HG02759 (cell line): ENCODE measurements around the gene SLC35G4.
"Not testable (repeated sequence)": the region's sequence is repeated elsewhere in the genome, so short reads cannot be mapped to it uniquely, and the experiment has no call there.

Experiments used
- ATAC-seq: cut with Tn5 transposase; IDR thresholded peaks from one replicate; pipeline ENCODE4 v1.9.1; 2021; ENCODE audit warnings: mild to moderate bottlenecking, moderate library complexity; ENCODE audit not compliant: unreplicated experiment

SLC35G4 gene

DNA sequence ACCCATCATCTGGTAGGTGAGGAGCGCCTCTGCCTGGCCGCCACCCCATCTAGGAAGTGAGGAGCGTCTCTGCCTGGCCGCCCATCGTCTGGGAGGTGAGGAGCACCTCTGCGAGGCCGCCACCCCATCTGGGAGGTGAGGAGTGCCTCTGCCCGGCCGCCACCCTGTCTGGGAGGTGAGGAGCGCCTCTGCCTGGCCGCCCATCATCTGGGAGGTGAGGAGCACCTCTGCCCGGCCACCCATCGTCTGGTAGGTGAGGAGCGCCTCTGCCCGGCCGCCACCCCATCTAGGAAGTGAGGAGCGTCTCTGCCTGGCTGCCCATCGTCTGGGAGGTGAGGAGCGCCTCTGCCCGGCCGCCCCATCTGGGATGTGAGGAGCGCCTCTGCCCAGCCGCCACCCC is 4.2 kb downstream of the SLC35G4 start:
- not testable (repeated sequence) for ATAC-seq

DNA sequence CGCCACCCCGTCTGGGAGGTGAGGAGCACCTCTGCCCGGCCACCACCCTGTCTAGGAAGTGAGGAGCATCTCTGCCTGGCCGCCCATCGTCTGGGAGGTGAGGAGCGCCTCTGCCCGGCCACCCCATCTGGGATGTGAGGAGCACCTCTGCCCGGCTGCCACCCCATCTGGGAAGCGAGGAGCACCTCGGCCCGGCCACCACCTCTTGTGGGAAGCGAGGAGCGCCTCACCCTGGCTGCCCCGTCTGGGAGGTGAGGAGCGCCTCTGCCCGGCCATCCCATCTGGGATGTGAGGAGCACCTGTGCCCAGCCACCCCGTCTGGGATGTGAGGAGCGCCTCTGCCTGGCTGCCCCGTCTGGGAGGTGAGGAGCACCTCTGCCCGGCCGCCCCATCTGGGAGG is 4.6 kb downstream of the SLC35G4 start:
- not testable (repeated sequence) for ATAC-seq

DNA sequence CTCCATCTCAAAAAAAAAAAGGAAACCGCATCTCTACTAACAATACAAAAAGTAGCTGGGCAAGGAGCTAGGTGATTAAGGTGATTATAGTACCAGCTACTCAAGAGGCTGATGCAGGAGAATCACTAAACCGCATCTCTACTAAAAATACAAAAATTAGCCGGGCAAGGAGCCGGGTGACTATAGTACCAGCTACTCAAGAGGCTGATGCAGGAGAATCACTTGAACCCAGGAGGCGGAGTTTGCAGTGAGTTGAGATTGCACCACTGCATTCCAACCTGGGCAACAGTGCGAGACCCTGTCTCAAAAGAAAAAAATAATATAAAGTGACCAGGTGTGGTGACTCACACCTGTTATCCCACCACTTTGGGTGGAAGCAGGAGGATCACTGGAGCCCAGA is 5.6 kb downstream of the SLC35G4 start:
- not testable (repeated sequence) for ATAC-seq

DNA sequence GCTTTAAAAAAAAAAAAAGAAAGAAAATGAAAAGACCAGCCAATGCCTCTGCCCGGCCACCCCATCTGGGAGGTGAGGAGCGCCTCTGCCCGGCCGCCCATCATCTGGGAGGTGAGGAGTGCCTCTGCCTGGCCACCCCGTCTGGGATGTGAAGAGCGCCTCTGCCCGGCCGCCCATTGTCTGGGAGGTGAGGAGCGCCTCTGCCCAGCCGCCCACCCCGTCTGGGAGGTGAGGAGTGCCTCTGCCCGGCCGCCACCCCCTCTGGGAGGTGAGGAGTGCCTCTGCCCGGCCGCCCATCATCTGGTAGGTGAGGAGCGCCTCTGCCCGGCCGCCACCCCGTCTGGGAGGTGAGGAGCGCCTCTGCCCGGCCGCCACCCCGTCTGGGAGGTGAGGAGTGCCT is 37.9 kb downstream of the SLC35G4 start:
- ATAC-seq, result not testable (repeated sequence)

DNA sequence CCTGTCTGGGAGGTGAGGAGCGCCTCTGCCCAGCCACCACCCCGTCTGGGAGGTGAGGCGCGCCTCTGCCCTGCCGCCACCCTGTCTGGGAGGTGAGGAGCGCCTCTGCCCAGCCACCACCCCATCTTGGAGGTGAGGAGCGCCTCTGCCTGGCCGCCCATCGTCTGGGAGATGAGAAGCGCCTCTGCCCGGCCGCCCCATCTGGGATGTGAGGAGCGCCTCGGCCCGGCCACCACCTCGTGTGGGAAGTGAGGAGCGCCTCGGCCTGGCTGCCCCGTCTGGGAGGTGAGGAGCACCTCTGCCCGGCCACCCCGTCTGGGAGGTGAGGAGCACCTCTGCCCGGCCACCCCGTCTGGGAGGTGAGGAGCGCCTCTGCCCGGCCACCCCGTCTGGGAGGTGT is 38.4 kb downstream of the SLC35G4 start:
- ATAC-seq, result not testable (repeated sequence)

DNA sequence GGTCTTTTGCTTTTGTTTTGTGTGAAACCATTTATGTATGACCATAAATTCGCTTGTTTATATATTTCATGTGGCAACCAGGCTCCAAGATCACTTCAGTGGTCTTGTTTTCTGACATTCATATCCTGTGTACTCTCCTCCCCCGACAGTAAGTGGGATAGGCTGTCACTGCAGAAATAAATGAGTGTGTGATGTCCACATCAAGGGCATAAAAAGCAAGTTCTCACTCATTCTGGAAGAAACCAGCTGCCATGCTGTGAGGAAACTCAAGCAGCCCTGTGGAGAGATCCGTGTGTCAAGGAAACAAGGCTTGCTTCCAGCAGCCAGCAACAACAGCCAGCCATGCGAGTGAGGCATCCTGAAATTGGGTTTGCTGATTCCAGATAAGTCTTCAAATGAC is 40.4 kb downstream of the SLC35G4 start:
- ATAC-seq, result no peak

DNA sequence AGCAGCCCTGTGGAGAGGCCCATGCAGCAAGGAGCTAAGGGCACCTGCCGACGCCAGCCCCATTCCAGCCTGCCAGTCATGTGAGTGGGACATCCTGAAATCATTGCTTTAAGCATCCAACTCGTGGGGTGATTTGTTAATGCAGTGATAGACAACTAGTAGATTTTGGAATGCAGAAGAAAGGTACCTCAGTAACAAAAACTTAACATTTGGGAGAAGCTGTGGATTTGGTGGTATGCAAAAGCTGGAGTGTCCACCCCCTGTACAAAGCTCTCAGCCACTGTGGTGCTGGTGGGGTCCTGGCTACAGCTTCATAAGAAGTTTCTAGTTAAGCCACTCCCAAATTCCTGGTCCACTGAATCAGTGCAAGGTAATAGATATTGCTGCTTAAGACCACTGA is 42.5 kb downstream of the SLC35G4 start:
- ATAC-seq, result no peak

DNA sequence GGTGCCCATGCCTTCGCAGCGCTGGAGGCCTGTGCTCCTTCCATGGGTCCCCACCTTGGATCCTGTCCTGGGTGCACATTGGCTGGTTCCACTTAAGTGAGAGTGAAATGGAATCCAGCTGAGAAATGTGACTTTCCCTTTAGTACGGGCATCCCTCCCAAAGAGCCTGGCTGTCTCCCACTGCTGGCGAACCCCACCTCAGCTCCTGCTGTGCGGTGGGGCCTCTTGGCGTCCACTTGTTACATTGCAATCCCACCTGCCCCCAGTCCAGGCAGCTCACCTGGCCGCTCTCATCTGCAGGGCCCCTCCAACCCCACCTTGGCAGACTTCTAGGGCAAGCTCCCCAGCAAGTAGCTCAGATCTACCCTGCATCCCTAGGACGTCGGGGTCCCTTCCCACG is 44.1 kb downstream of the SLC35G4 start:
- ATAC-seq, result no peak

DNA sequence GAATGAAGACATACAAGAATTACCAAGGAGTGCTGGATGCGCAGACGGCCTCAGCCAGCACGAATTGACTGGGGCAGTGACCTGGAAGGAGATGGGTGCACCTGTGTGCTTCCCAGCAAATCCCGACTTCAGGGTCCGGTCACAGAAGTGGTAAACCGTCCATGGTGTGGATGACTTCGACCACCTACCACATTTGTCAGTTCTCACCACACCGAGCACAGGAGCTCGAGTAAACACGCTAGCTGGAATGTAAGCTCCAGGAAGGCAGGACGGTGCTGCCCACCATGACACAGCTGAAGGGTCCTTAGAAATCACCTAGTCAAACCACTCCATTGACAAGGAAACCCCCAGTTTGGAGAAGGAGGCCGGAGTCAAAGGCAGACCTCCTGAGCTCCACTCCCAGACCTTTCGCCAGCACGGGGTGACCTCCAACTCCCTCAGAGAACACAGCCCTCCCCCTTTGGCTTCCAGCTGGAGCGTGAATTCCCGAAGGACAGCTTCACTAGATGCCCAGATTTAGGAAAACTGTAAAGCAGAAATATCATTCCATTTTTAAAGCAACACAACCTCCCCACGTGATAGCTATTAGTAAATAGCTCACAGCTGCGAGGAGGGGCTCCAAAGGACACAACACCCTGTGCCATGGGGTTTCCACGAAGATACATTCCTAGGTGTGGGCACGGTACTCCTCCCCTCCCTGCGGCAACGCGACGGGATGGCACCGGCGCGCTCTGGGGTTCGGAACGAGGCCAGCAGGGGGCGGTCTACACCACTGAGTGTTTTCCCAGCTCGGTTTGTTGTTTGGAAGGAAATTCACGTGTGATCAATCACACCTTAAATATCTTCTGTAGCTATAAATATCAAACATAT is 45.6 kb downstream of the SLC35G4 start:
- no peak for ATAC-seq

DNA sequence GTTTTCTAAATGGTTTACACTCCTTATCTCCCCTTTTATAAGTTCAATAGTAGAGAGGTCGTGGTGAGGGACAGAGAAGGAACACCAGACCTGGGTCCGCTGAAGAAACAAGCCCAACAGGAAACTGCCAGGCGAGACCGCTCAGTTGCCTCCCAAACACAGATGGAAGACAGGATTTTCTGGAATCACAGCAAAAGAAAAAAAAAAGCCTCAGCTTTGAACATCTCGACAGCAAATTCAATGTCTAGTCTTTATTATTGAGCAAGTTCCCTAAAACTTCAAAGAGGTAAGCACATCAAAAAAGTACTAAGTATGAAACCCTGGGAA is 46.2 kb downstream of the SLC35G4 start:
- no peak for ATAC-seq

DNA sequence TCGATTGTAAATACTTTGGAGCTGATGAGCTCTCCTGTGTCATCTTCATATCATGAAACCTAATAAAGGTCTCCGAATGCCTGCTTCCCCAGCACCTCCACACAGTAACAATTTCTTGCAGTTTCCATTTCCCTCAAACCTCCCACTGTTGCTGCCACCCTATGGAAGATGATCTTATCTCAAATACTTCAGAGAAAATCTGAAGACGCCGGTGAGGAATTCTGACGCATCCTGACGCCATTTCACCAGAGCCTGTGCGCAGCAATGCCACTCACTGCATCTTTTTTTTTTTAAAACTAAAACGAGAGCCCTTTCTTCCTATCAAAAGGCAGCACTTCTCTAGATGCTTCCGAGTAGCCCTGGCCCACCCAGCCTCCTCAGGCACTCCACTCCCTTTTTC is 47.8 kb downstream of the SLC35G4 start:
- ATAC-seq, result no peak

DNA sequence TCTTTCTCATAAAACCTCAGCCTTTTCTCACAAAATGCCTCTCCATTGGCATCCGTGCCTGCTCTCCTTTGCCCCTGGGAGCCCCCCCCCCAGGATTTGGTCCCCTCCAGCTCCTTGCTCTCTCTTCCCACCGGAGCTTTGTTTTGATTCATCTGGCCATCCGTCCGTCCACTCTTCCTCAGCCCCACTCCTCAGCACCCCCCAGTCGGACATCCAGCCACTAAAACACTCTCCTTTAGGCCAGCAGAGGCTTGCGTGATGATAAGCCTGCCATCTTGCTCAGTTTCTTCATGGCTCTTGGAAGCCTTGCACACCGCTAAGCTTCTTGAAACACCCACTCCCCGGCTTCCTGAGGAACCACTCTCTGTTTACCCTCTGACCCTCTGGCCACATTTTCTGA is 48.2 kb downstream of the SLC35G4 start:
- ATAC-seq, result no peak

DNA sequence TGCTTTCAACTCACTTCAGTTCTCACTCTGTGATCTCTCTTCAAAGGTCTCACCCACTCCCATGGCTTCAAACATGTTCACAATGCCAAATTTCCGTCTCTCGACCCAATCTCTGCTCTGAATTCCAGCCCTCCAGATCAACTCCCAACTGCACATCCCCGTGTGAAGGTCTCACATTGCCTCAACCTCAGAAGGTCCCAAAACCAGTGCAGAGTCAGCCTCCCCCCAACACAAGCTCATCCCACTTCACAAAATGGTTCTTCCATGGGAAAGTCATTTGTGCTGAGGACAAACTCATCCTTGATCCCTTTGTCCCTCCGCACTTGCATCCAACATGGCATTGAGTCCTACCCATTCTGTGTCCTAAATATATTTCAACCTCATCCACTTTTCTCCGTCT is 48.6 kb downstream of the SLC35G4 start:
- no peak for ATAC-seq

DNA sequence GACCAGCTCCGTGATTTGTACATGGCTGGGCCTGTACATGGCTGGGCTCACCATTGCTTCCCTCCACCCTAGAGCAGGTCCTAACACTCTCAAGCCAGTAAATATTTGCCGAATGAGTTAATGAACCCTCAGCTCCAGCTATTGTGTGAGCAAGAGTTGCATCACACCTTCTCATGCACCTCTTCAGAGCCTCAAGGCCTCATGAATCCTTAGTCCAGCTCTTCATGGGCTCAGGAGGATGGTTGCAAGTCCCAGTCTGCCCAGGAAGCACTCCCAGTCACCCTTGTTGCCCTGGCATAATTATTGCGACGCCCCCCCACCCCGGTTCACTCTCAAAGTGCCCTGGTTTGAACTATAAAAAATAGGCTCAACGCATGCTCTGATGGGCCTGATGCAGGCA is 49.6 kb downstream of the SLC35G4 start:
- no peak for ATAC-seq
